Activated CD4-positive, alpha-beta T cell treated with anti-CD3 and anti-CD28 coated beads, Interleukin-2, amount 50 U/mL, for 4 hours (primary cell): Measurements from ENCODE around the gene CHPF2.

Source experiments
- DNase-seq, 2 experiments: peaks; one replicate each; pipeline ENCODE4 v3.0.0-alpha.2; 2020

The CHPF2 gene

GRCh38 chr7:151235091-151235787 is 3.0 kb downstream of the CHPF2 start:
- DNase-seq: no peak

- no peak for DNase-seq
Observed at GRCh38 chr7:151236406-151236805, 4.1 kb downstream of the CHPF2 start.

- no peak for DNase-seq
Observed at GRCh38 chr7:151237244-151238189, 5.2 kb downstream of the CHPF2 start.

- DNase-seq: no peak
Observed at GRCh38 chr7:151238190-151238810, 6.0 kb downstream of the CHPF2 start.

- DNase-seq: no peak
Observed at GRCh38 chr7:151238924-151239836, 6.9 kb downstream of the CHPF2 start.

- no peak for DNase-seq
Observed at GRCh38 chr7:151239837-151240459, 7.7 kb downstream of the CHPF2 start.

- DNase-seq: no peak
Observed at GRCh38 chr7:151240536-151240935, 8.3 kb downstream of the CHPF2 start.

- no peak for DNase-seq
Observed at GRCh38 chr7:151240942-151241754, 8.9 kb downstream of the CHPF2 start.

- DNase-seq: no peak
Observed at GRCh38 chr7:151241755-151242096, 9.4 kb downstream of the CHPF2 start.

- DNase-seq: no peak
Observed at GRCh38 chr7:151242159-151243044, 10.1 kb downstream of the CHPF2 start.

GRCh38 chr7:151243045-151243349 is 10.7 kb downstream of the CHPF2 start:
- DNase-seq: no peak

- no peak for DNase-seq
Observed at GRCh38 chr7:151243408-151244195, 11.3 kb downstream of the CHPF2 start.

- peak; percentile 47 to 54 for DNase-seq
Observed at GRCh38 chr7:151244196-151244840, 12.0 kb downstream of the CHPF2 start.

- no peak for DNase-seq
Observed at GRCh38 chr7:151244841-151245346, 12.6 kb downstream of the CHPF2 start.

- peak; percentile 42 to 44 for DNase-seq
Observed at GRCh38 chr7:151245360-151246101, 13.2 kb downstream of the CHPF2 start.

GRCh38 chr7:151246102-151246850 is 14.0 kb downstream of the CHPF2 start:
- DNase-seq: no peak
